OCI-LY3 (cell line): ENCODE measurements around the gene BEX3.

Experiments used
- CTCF ChIP-seq: fragments of 200-600, 300-600 bp; sonication (generic); IDR thresholded peaks from 2 replicates; pipeline ENCODE4 v1.5.1; 2014; ENCODE audit warnings: antibody characterized with exemption, low read length, low read depth
- EZH2phosphoT487 ChIP-seq: fragments of 200-600 bp; shearing (Covaris generic); IDR thresholded peaks from 2 replicates; pipeline ENCODE4 v1.6.1; 2018; ENCODE audit warnings: antibody characterized with exemption, mixed run types, low read depth

GRCh38 chrX:103418811-103419340, 42.5 kb downstream of the BEX3 start:
- TF ChIP-seq EZH2phosphoT487 = no peak
- TF ChIP-seq CTCF = no peak
